Activated naive CD4-positive, alpha-beta T cell treated with anti-CD3 and anti-CD28 coated beads, Interleukin-2, amount 50 U/mL, for 72 hours (primary cell): ENCODE measurements around the gene PITPNM3. TPM values are rescaled to one million over a fixed set of nuclear protein-coding genes. Genes with fewer than 3 reads are reported as not detected.

Experiments used
- ATAC-seq, 2 donors: fragments of 150-1000 bp; cut with Tn5 transposase; 2 replicates each; pipeline ENCODE4 v1.10.0; 2021; ENCODE audit warnings: mild to moderate bottlenecking in 2 of 2, moderate library complexity in 2 of 2
- DNase-seq, 2 donors: peaks; one replicate each; pipeline ENCODE4 v3.0.0; 2021 to 2022; ENCODE audit warnings: low spot score in 2 of 2
- H3K27ac Mint-ChIP-seq, 2 donors: one replicate each; pipeline ENCODE4 v1.8.0; 2022; ENCODE audit warnings: mild to moderate bottlenecking in 2 of 2, mixed read lengths in 2 of 2
- H3K36me3 Mint-ChIP-seq, 2 donors: one replicate each; pipeline ENCODE4 v1.8.0; 2022; ENCODE audit warnings: mixed read lengths in 2 of 2
- H3K9me3 Mint-ChIP-seq, 2 donors: one replicate each; pipeline ENCODE4 v1.8.0; 2022; ENCODE audit warnings: mixed read lengths in 2 of 2
- total RNA-seq, 2 donors: library from RNA; stranded (reverse); gene quantifications; one replicate each; pipeline ENCODE4 v1.2.3, GENCODE V29; 2022

The PITPNM3 gene
- total RNA-seq, 2 donors from 2014 or later, result 0.87 to 1.2 TPM

DNA sequence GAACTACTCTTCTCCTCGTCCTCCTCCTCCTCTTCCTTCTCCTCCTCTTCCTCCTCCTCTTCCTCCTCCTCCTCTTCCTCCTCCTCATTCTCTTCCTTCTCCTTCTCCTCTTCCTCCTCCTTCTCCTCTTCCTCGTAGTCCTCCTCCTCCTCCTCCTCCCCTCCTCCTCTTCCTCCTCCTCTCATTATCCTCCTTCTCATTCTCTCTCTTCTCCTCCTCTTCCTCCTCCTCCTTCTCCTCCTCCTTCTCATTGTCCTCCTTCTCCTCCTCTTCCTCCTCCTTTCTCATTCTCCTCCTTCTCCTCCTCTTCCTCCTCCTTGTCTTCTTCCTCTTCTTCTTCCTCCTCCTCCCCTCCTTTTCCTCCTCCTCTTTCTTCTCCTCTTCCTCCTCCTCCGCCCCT, 4.1 kb upstream of the PITPNM3 start:
- no peak for ATAC-seq
- H3K36me3 Mint-ChIP-seq, result no peaks in the 10 kb centered on the region
- H3K27ac Mint-ChIP-seq, result no peak overlapping the region
- no peaks in the 10 kb centered on the region for H3K9me3 Mint-ChIP-seq
- DNase-seq, result no peak

DNA sequence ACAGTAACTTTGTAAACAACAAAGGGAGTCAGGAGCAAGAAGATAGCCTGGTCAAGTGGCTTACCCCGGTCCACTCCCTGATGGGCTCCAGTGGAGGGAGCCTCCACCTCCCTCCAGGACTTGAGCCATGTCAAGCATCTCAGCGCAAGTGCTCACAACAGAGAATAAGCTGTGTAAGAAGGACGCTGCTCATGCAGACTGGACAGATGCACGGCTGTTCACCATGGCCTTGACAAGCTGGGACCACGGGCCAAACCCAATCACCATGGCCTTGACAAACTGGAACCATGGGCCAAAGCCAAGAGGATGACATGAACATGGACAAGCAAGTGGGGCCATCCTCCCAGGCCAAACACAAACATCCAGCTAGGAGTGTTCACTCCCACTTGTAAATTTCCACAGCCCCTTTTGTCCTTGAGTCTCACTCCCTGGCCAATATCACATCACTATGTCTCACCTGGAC, 3.4 kb upstream of the PITPNM3 start:
- H3K36me3 Mint-ChIP-seq, result no peaks in the 10 kb centered on the region
- H3K9me3 Mint-ChIP-seq, result no peaks in the 10 kb centered on the region
- no peak for ATAC-seq
- no peak overlapping the region for H3K27ac Mint-ChIP-seq
- peak in 1 of 2 donors; percentile 6 for DNase-seq

- ATAC-seq (no peak), DNase-seq (peak in 1 of 2 donors; percentile 28)
- Mint-ChIP-seq H3K27ac (no peak overlapping the region), H3K36me3 (no peaks in the 10 kb centered on the region), H3K9me3 (no peaks in the 10 kb centered on the region)
These were observed 2.8 kb upstream of the PITPNM3 start for GRCh38 chr17:6558932-6559752.

- no peak for DNase-seq
- Mint-ChIP-seq H3K27ac (no peak overlapping the region), H3K36me3 (no peaks in the 10 kb centered on the region), H3K9me3 (no peaks in the 10 kb centered on the region)
- no peak for ATAC-seq
These were observed 1.9 kb upstream of the PITPNM3 start for GRCh38 chr17:6558276-6558675.

DNA sequence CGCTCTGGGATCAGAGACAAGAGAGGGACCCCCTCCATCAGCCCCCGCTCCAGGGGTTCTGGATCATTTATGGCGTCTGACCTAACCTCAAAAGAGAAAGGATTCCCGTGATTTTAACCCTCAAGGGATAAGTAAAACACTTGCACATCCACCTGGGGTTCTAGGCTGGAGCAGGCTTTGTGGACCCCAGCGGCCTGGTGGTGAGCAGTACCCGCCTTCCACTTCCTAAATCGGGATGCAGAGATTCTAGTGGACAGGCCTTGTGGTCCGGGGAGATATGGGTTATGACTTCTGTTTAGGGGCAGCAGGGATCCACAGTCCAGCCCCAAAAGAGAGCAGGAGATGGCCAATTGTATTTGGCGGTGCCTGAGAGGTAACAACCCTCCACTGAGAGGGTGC, 684 bp upstream of the PITPNM3 start:
- Mint-ChIP-seq H3K27ac (no peak overlapping the region), H3K36me3 (no peaks in the 10 kb centered on the region), H3K9me3 (no peaks in the 10 kb centered on the region)
- ATAC-seq (no peak), DNase-seq (no peak)

- no peaks in the 10 kb centered on the region for H3K9me3 Mint-ChIP-seq
- no peaks in the 10 kb centered on the region for H3K36me3 Mint-ChIP-seq
- peak; percentile 69 to 85 for ATAC-seq
- H3K27ac Mint-ChIP-seq, result no peak overlapping the region
- DNase-seq, result no peak
These were observed 829 bp downstream of the PITPNM3 start for GRCh38 chr17:6555331-6556120.

DNA sequence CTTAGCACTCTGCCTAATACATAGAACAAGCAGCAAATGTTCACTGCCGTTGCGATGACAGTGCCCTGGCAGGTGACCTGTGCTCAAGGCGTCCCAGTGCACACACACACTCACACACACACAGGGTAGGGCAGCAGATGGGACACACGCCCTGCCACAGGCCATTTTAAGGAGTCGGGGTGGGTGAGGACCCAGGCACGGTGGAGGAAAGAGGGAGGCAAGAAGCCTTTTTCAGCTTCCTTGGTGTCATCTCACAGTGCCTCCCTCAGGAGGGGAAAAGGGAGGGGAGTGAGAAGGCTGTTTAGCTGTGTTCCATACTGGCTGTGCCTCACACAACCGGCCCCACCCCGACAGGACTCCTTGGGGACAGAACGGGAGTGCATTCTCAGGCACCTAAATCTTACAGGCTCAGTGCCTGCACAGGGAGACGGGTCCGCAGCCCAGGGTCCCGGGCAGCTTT, 1.5 kb downstream of the PITPNM3 start:
- H3K9me3 Mint-ChIP-seq, result no peaks in the 10 kb centered on the region
- H3K27ac Mint-ChIP-seq, result no peak overlapping the region
- DNase-seq, result no peak
- no peaks in the 10 kb centered on the region for H3K36me3 Mint-ChIP-seq
- ATAC-seq, result peak in 1 of 2 donors; percentile 2

- ATAC-seq (no peak), DNase-seq (no peak)
- no peaks in the 10 kb centered on the region for H3K9me3 Mint-ChIP-seq
- H3K36me3 Mint-ChIP-seq, result no peaks in the 10 kb centered on the region
- no peak overlapping the region for H3K27ac Mint-ChIP-seq
These were observed 2.0 kb downstream of the PITPNM3 start for GRCh38 chr17:6554342-6554741.

- Mint-ChIP-seq H3K36me3 (no peaks in the 10 kb centered on the region), H3K27ac (no peak overlapping the region), H3K9me3 (no peaks in the 10 kb centered on the region)
- DNase-seq (no peak), ATAC-seq (no peak)
These were observed 4.4 kb downstream of the PITPNM3 start for GRCh38 chr17:6551869-6552531.

- ATAC-seq (no peak), DNase-seq (no peak)
- Mint-ChIP-seq H3K27ac (no peak overlapping the region), H3K36me3 (no peaks in the 10 kb centered on the region), H3K9me3 (no peaks in the 10 kb centered on the region)
These were observed 5.0 kb downstream of the PITPNM3 start for GRCh38 chr17:6551356-6551755.

DNA sequence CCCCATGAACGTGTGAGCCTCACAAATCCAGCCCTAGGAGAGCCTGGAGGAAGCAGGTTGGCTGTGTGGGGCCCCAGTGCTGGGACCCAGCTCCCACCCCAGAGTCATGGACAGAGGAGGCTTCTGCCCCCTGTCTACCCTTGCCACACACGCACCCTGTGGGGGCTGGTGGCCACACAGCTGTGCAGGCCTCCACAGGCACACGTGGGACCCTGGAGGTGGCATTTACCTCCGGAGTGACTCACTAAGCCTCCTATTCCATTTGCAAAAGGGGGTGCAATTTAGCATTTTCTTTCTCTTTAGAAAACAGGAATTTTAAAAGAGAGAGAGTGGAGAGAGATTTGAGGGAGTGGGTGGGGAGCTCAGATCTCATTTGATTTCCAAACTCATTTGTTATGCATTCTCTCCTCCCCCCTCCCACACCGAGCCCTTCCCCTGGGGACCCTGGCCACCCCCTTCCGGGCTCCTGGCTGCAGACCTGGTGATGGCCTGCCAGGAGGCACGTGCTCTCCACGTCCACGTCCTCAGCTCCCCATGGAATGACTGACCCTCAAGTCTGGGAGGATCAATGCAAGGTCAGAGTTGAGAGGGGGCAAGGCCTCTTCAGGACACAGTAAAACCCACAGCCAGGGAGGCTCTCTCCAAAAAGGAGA, 6.8 kb downstream of the PITPNM3 start:
- Mint-ChIP-seq H3K27ac (peak overlapping the region in 1 of 2 donors; percentile 75), H3K9me3 (no peaks in the 10 kb centered on the region), H3K36me3 (no peaks in the 10 kb centered on the region)
- DNase-seq (no peak), ATAC-seq (no peak)

- Mint-ChIP-seq H3K27ac (peak overlapping the region; percentile 56 to 75), H3K9me3 (no peaks in the 10 kb centered on the region), H3K36me3 (no peaks in the 10 kb centered on the region)
- ATAC-seq, result peak; percentile 86 to 93
- peak in 1 of 2 donors; percentile 32 for DNase-seq
These were observed 7.6 kb downstream of the PITPNM3 start for GRCh38 chr17:6548578-6549330.

GRCh38 chr17:6548034-6548433, 8.3 kb downstream of the PITPNM3 start:
- DNase-seq (no peak), ATAC-seq (no peak)
- Mint-ChIP-seq H3K27ac (peak overlapping the region in 1 of 2 donors; percentile 75), H3K36me3 (no peaks in the 10 kb centered on the region), H3K9me3 (no peaks in the 10 kb centered on the region)

GRCh38 chr17:6547336-6547735, 9.0 kb downstream of the PITPNM3 start:
- DNase-seq (no peak), ATAC-seq (no peak)
- no peak overlapping the region for H3K27ac Mint-ChIP-seq
- no peaks in the 10 kb centered on the region for H3K36me3 Mint-ChIP-seq
- H3K9me3 Mint-ChIP-seq, result no peaks in the 10 kb centered on the region

GRCh38 chr17:6546069-6546718, 10.2 kb downstream of the PITPNM3 start:
- ATAC-seq (peak in 1 of 2 donors; percentile 56), DNase-seq (no peak)
- Mint-ChIP-seq H3K9me3 (no peaks in the 10 kb centered on the region), H3K27ac (no peak overlapping the region), H3K36me3 (no peaks in the 10 kb centered on the region)
